LHCN-M2 (cell line): ENCODE measurements around the gene PIK3AP1. TPM values are rescaled to one million over a fixed set of nuclear protein-coding genes. Genes with fewer than 3 reads are reported as not detected.
"Not testable (repeated sequence)": the region's sequence is repeated elsewhere in the genome, so short reads cannot be mapped to it uniquely, and the experiment has no call there.

Experiments used
- DNase-seq: peaks from one replicate; pipeline ENCODE4 v3.0.0-alpha.2; 2012; ENCODE audit warnings: low read depth
- total RNA-seq: library from RNA; depleted of rRNA; stranded (reverse); fragments of >200 nt; gene quantifications from 2 replicates; pipeline ENCODE4 v1.2.3, GENCODE V29; 2014

The PIK3AP1 gene
- total RNA-seq, 1 experiment from 2014 or later: 0.11 TPM

DNA sequence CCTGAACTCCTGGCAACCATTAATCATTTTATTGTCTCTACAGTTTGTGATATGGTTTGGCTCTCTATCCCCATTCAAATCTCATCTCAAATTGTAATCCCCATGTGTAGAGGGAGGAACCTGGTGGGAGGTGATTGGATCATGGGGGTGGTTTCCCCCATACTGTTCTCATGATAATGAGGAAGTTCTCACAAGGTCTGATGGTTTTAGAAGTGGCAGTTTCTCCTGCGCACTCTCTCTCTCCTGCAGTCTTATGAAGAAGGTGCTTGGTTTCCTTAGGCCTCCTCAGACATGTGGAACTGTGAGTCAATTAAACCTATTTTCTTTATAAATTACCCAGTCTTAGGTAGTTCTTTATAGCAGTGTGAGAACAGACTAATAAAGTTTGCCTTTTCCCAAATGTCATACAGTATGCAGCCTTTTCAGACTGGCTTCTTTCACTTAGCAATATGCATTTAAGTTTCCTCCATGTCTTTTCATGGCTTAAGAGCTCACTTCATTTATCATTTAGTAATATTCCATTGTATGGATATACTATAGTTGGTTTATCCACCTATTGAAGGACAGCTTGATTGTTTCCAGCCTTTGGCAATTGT is 17.1 kb upstream of the PIK3AP1 start:
- not testable (repeated sequence) for DNase-seq

DNA sequence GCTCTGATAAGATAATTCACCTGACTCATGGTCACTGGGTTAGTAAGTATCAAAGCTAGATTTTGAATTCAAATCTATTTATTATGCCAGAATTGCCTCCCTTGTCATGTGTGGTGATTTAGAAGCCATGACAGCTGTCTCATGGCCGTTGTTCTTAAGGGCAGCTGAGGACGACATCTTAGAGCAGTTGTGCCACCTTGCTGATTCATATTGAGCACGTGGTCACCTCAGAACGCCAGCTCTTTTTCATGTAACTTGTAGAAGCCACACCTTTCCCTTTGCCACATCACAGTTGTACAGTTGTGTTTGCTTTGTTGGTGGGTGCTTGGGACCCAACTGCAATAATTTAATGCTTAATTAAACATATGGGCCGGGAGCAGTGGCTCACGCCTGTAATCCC is 4.3 kb upstream of the PIK3AP1 start:
- peak; percentile 26 for DNase-seq

DNA sequence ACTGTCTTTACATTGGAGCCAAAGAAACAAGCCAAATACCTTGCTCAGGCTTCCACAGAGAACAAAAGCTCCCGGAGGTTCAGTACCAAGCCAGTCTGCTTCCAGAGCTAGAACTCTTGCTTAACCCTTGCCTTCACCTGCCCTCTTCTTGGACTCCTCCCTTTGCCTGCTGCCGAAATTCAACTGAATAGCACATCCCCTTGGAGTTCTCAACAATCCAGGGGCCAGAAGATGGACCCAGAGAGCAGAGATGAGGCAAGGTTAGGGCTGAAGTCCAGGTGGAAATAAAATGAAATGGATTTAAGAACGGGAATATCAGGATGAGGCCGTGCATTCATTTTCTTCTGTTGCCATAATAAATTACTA is 876 bp upstream of the PIK3AP1 start:
- no peak for DNase-seq

DNA sequence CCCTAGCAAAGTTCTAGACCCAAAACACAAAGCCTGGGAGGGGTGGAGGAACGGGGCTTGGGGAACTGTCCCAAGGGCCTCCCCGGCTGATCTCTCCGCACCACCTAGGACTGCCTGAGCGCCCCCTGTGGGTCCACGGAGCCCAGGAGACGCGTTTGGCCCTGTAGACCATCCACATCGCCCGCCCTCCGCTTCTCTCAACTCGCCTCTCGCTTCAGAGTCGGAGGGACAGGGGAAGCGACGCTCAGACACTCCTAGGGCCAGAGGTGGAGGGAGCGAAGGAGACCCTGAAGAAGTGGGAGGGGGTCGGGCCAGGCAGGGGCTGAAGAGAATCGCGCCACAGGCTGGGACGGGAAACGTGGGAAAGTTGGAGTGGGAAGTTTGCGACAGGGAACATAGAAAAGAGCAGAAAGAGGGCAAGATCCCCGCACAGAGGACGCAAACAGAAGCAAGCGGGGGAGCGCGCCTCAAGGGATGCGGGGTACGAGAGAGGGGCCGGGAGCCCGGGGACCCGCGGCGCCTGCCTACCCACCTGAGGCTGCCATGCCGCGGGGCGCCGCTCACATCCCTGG is 378 bp downstream of the PIK3AP1 start:
- no peak for DNase-seq

DNA sequence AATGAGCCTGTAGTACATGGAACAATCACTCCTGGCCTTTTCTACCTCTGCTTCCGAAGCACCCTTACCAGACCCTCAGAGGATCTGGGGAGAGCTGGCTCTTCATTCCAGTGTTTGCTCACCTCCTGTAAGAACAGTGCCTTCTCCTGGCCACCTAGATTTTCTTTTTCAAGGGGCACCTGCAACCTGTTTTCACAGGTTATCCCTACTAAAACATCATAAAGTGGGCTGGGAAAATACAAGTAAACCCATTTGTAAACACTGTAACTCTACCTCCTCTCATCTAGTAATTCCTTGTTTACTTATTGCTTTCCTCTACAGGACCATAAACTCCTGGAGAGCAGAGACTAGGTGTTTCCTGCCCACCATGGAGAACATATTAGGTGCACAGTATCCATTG is 1.1 kb downstream of the PIK3AP1 start:
- no peak for DNase-seq

DNA sequence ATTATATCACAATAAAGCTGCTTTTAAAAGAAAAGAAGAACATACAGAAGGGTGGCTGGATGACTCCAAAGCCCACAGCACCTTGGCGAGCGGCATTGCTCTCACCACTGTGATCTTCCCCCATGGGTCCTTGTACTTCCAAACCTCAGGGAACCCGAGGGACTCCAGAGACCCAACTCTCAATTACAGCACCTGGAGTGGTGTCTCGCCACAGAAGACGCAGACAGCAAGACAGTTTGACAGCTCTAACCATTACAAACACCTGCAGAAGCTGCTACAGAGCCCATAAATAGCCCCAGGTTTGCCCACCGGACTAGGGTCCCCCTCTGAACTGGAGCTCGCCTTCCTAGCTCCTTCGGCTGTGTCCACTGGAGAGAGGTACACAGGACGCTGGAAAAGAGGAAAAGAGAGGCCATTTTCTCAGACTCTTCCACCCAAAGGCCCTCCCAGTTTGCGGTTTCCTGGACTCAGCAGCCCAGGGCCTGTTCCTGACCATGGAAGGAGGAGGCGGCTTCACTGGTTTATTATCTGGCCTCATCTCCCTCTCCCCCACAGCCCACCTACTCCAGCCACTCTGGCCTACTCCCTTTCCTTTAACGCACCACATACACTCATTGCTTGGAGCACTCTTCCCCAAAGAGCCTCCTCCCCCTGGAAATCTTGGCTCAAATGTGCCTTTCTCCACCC is 1.9 kb downstream of the PIK3AP1 start:
- no peak for DNase-seq

DNA sequence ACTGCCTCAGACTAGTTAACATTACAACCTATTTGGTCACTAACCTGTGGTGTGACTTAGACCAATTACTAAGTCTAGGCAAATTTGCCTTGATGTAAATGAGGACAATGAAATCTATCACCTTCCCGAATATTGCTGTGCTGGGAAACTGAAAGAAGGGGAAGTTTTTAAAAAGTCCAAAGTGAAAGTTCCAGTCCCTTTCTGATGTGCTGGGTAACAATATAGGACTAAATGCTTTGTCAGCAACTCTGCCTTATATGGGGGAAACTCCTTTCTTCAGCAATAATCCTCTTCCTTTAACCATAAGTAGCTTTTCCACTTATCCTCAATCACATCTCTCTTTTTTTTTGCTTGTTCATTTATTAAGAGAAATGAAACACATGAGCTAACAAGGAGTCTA is 3.9 kb downstream of the PIK3AP1 start:
- no peak for DNase-seq

DNA sequence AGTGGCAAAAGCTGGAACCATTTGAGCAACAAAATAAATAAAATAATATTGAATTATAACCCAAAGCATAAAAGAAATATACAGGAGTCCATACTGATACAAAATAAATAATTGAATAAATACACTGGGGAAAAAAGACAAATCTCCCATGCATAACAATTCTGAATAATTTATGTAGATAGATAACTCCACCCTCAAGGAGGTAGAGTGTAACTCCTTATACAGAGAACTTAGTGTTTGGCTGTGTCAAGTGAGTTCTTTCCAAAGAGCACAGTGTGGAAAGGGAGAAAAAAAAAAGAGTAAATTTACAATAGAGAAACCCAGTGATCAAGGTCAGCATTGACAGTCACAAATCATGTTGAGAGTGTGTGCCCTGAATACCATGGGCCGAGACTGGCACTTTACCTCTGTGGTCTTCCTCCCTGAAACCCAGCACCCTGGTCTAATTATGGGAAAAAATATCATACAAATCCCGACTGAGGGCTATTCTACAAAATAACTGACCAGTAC is 5.5 kb downstream of the PIK3AP1 start:
- no peak for DNase-seq

DNA sequence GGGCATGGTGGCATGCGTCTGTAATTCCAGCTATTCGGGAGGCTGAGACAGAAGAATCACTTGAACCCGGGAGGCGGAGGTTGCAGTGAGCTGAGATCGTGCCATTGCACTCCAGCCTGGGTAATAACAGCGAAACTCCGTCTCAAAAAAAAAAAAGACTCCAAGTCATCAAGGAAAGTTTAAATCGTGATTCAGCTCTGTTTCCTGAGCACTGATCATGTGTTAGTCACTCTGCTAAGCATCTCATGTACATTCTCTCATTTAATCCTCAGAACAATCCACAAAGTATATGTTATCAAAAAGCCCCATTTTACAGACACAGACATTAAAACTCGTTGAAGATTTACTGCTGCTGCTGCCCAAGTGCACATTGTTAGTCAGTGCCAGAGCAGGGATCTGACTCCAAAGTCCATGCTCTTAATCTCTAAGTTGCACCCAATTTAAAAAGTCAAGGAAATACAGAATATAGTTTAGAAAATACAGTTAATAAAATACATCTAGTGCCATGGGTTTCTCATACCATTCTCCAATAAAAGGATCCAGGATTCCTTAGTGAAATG is 6.2 kb downstream of the PIK3AP1 start:
- DNase-seq: no peak

DNA sequence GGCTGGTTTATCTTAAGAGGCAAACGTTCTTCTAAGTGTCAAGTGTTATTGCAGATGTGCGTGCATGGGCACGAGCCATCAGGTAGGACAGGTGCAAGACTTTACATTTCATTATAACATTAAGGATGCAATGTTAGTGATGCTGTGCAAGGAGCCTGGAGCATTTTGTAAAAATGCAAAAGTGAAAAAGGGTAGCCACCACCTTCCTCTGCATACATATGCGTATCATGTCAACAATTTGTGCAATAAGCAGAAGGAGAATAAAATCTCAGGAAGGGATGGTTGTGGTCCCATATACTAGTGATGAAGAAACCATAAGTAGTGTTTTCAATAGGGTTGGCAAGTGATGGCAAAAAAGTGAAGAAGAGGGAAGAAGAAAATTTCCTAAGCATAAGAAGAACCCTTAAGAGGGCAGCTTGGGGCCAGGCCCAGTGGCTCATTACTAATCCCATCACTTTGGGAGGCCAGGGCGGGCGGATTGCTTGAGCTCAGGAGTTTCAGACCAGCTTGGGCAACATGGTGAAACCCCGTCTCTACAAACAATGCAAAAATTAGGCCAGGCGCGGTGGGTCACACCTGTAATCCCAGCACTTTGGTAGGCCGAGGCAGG is 7.5 kb downstream of the PIK3AP1 start:
- no peak for DNase-seq

DNA sequence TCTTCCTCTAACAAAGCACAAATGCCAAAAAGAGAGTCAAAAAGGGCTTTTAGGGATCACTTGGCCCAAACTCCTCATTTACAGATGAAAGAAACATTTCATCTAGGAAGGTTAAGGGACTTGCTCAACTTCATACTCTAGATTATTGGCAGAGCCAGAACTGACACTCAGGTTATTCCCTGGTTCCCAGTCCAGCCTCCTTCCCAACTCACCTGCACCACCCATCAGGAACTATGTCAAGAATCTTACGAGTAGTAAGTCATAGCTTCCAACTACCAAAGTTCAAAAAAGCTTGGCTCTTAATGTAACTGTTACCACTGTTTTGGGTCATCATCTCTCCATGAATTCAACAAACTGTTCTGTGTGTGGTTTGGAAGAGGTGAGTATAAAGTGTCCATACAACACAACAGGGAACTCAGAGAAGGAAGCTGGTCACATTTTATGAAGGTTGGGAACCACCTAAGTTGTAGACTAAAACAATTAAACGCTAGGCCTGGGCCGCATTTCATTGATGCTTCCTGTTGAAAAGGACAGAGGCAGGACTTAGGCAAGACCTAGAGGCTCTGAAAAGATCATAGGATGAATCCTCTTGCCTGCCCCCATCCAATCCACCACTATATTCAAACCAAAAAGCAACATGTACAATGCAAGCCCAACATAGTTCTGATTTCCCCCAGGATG is 9.1 kb downstream of the PIK3AP1 start:
- no peak for DNase-seq

DNA sequence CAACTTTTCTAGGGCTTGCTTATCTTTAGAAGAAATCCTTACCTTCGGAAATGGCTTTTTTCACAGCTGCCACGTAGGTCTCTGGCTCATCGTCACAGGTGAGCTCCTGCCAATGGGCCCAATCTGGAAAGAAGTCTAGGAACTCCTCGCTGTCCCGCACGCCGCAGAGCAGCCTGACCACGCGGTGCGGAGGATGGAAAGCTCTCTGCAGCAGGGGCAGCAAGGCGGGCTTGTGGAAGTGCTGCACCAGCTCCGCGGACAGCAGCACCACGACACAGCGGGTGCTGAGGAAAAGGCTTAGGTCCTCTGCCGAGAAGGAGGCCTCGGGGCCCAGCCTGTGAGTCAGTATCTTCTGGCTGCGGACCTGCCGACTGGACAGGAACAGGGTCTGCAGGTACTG is 10.8 kb downstream of the PIK3AP1 start:
- no peak for DNase-seq

DNA sequence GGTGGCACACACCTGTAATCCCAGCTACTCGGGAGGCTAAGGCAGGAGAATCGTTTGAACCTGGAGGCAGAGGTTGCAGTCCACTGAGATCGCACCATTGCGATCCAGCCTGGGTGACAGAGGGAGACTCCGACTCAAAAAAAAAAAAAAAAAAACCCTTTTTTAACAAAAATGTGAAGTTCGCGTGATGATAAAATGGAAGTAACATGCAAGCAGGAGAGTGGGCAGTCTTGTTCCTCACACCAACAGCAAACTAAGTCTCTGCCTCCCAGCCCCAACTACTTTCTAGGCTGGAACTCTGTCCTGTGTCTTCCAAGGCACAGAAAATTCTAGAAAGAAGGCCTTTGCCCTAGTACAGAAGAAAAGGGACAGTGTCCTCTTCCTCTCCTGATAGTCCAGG is 11.3 kb downstream of the PIK3AP1 start:
- no peak for DNase-seq

DNA sequence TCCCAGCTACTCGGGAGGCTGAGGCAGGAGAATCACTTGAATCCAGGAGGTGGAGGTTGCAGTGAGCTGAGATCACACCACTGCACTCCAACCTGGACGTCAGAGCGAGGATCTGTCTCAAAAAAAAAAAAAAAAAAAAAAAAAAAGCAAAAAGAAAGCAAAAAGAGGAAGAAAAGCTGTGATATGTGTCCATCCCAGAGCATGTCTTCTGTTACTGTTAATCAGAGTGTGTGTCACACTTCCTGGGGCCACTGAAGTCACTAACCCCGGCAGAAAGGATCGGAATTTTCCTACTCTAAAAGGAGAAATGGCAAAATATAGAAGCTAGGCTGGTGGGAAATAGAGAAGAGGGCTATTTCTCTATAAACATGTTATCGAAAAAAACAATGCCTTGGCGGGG is 11.9 kb downstream of the PIK3AP1 start:
- no peak for DNase-seq

DNA sequence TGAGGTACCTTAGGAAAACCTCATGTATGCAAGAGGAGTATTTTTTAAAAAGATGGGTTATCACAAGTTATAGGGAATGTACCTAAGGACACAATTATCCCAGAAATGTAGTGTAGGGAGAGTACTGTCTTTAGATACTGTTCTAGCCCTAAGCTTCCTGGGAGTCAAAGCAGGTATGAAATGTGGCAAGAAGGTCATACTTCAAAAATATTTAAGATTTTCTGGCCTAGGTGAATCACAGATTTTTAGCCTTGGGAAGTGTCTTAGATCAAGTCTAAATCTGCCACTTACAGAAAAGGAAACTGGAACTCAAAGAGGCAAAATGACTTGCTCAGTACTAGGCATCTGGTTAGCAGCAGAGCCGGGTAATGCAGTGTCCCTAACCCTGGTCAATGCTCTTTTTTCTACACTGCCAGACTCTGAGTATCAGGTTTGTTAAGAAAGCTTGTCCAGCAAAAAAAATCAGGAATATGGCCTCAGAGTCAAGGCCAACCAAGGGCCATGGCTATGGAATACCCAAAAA is 13.9 kb downstream of the PIK3AP1 start:
- DNase-seq: no peak

DNA sequence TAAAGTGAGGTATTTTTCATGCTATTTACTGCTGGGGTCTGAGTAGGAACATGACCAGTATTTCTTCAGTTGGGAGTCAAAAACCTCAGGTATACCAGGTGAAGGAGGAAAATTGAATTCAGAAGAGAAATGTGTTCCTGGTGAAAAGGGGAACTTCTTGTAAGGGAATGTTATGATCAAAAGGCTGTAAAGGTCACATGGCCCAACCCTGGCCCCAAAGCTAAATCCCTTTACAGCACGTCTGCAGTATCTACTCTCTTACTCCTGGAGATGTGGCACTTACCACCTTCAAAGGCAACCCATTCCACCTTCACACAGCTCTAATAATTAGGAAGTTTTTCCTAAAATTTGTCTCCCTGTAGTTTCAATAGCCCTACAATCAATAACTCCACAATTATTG is 15.2 kb downstream of the PIK3AP1 start:
- no peak for DNase-seq

DNA sequence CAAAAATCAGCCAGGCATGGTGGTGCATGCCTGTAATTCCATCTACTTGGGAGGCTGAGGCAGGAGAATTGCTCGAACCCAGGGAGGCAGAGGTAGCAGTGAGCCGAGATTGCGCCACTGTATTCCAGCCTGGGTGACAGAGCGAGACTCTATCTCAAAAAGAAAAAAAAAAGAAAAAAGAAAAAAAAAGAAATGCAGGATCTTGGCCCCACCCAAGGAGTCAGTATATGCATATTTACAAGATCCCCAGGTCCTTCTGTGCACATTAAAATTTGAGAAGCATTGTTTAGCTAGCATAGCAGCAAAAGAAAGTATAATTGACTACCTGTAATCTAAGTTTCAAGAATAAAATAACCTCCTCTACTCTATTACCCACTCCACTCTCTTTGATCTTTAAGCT is 15.8 kb downstream of the PIK3AP1 start:
- DNase-seq: no peak

DNA sequence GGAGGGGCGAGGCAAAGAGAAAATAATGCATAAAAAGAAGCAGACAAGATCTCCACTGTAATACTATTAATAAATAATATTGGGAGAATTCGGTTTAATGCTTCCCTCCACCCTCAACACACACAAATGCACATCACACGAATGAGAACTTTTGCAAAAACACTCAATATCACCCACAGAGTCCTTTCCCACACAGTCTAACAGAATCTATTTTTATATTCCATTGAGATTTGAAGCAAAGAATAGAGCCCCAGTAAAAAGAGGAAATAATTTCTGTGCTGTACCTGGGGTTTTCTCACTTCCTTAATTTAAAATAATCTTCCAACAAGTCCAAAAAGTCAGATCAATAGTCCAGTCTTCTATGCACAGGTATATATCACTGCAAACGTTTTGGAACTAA is 17.0 kb downstream of the PIK3AP1 start:
- no peak for DNase-seq

DNA sequence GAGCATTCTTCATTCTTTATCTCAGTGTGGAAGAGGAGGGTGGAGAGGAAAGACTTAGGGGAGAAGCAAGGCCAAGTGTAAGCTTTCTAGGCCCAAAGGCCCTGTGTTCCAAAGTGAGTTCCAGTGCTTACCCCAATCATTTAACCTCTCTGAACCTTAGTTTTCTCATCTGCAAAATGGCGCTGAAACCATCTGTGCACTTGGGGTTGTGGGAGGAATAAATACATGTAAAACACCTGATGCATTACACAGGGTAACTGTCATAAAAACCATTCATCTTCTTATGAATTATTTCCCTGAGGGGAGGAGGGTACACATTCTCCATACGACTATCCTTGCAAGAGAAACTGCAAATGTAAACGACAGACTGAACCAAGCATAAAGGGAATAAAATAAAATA is 19.0 kb downstream of the PIK3AP1 start:
- DNase-seq: no peak

DNA sequence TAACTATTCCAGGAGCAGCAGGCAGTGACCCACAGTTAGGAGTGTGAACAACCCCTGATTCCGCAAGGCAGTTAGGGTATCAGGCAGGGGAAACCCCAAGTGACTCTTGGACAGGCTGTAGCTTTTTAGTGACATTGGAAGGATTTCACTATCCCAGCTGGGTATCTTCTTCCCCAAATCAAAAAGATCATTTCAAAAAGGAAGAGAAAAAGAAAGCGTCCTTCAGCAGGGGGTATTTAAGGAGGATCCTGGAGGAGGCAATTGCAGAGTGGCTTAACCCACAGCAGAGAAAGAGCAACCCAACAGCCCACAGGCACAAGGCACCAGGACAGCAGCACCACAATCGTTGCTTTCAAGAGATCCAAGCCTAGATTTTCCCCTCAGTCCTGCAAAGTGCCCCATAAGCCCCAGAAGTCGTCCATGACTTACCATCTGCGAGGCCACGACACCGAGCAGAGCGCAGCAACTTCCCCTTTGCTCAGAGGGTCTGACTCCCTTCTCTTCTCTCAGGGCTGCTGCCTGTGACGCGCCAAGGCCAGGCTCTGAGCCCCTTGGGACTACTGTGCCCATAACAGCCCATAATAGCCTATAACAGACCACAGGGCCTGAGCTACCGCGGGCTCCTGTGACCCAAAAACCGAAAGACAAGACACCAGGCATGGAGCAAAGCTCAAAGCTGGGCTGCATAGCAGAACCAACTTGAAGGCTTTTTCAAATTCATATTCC is 19.8 kb downstream of the PIK3AP1 start:
- DNase-seq: no peak

DNA sequence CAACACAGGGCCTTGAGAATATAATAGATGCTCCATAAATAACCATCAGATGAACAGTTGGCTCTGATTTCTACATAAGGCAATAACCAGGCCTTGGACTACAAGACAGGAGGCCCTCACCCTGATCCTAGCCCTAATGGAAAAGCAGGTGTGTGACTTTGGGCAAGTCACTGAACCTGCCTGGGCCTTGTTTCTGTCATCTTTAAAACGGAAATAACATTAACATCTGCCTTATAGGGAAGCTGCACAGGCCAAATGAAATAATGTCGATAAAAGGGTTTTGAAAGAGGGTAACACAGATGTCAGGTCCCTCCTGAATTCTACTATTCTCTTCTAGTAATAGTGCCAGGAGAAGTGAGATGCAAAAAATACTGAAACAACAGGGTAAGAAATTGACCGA is 20.7 kb downstream of the PIK3AP1 start:
- no peak for DNase-seq
